ENCODE results near the gene PRLH. TPM values are rescaled to one million over a fixed set of nuclear protein-coding genes. Genes with fewer than 3 reads are reported as not detected.

PRLH gene
- total and polyA plus RNA-seq, 4 donors = not detected

DNA sequence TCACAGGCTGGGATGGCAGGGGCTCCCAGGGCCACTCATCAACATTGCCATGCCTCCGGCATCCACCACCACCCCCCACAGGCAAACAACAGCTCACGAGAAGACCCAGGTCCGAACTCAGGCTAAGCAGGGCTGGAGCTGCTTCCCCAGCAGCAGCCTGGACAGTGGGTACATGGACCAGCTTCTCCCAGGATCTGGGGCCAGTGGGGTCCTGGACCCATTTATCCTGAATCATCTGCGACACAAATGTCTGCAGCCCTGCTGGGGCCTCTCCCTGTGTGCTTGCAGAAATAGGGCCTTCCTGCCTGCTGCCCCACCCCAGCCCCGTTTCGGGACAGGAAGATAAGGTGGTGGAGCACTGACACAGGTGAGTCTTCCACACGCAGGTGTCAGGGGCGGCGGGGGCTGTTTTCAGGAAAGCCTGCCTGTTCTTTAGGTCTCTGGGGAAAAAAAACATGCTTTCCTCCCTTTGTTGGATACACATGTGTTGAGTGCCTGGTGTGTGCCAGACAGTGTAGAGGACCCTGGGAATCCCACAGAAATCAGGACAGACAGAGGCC is 4.5 kb downstream of the PRLH start:
- H3K27ac ChIP-seq (ENCODE audit: low read depth in 1 of 2, low read length in 2 of 2) = no peak overlapping the region
- peaks cover 0 to 4% (median 0%) of the 10 kb centered on the region in 4 donors for H3K36me3 ChIP-seq (ENCODE audit: control insufficient read depth in 4 of 4, insufficient read depth in 3 of 4, low read depth in 1 of 4, low read length in 3 of 4)
- no peaks in the 10 kb centered on the region for H3K9me3 ChIP-seq (ENCODE audit: control insufficient read depth in 4 of 4, low read length in 3 of 4)
- no peak overlapping the region for H3K4me3 ChIP-seq (ENCODE audit: low read depth in 1 of 3, low read length in 3 of 3)
- TF ChIP-seq SP1 (IDR thresholded peaks at IDR 0.05) (no peak), TAF1 (conservative IDR thresholded peaks at IDR 0.05) (no peak), JUND (IDR thresholded peaks at IDR 0.05) (no peak), EGR1 (IDR thresholded peaks at IDR 0.05; ENCODE audit: low read depth in 2 of 2) (no peak), FOXA1 (IDR thresholded peaks at IDR 0.05) (no peak), HNF4G (IDR thresholded peaks at IDR 0.05) (no peak)
- H3K9ac ChIP-seq (ENCODE audit: low read depth in 1 of 2, low read length in 2 of 2) = no peak overlapping the region
- DNase-seq (ENCODE audit: low spot score) = no peak
- no peaks in the 10 kb centered on the region for H3K27me3 ChIP-seq (ENCODE audit: control insufficient read depth in 4 of 4, insufficient read depth in 4 of 4, low read length in 3 of 4)
- 89% methylated on average over 9 of the region's 9 CpGs for WGBS
- peaks cover 7 to 31% (median 15%) of the 10 kb centered on the region in 4 donors for H3K4me1 ChIP-seq (ENCODE audit: control insufficient read depth in 4 of 4, insufficient read depth in 4 of 4, low read length in 3 of 4)

DNA sequence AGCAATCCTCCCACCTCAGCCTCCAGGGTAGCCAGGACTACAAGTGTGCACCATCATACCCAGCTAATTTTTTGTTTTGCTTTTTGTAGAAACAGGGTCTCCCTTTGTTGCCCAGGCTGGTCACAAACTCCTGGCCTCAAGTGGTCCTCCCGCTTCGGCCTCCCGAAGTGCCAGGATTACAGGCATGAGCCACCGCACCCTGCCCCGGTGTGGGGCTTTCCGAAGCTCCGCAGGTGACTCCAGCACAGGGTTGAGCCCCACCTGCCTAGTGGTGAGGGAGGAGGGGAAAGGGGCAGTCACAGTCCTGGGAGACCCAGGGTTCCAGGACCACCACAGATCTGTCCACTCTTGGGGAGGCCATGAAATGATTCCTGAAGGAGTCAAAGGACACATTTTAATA is 5.2 kb downstream of the PRLH start:
- H3K9ac ChIP-seq (ENCODE audit: low read depth in 1 of 2, low read length in 2 of 2) = peak overlapping the region in 1 of 2 donors; percentile 48
- H3K4me1 ChIP-seq (ENCODE audit: control insufficient read depth in 4 of 4, insufficient read depth in 4 of 4, low read length in 3 of 4) = peaks cover 7 to 27% (median 14%) of the 10 kb centered on the region in 4 donors
- no peak for TF ChIP-seq YY1 (IDR thresholded peaks at IDR 0.05)
- no peak for TF ChIP-seq FOXA1 (IDR thresholded peaks at IDR 0.05)
- H3K9me3 ChIP-seq (ENCODE audit: control insufficient read depth in 4 of 4, low read length in 3 of 4) = no peaks in the 10 kb centered on the region
- no peak for DNase-seq (ENCODE audit: low spot score)
- H3K27me3 ChIP-seq (ENCODE audit: control insufficient read depth in 4 of 4, insufficient read depth in 4 of 4, low read length in 3 of 4) = no peaks in the 10 kb centered on the region
- peaks cover under 1 to 4% (median 2%) of the 10 kb centered on the region in 4 donors for H3K36me3 ChIP-seq (ENCODE audit: control insufficient read depth in 4 of 4, insufficient read depth in 3 of 4, low read depth in 1 of 4, low read length in 3 of 4)
- H3K27ac ChIP-seq (ENCODE audit: low read depth in 1 of 2, low read length in 2 of 2) = no peak overlapping the region
- 93% methylated on average over 7 of the region's 7 CpGs for WGBS
- no peak overlapping the region for H3K4me3 ChIP-seq (ENCODE audit: low read depth in 1 of 3, low read length in 3 of 3)

DNA sequence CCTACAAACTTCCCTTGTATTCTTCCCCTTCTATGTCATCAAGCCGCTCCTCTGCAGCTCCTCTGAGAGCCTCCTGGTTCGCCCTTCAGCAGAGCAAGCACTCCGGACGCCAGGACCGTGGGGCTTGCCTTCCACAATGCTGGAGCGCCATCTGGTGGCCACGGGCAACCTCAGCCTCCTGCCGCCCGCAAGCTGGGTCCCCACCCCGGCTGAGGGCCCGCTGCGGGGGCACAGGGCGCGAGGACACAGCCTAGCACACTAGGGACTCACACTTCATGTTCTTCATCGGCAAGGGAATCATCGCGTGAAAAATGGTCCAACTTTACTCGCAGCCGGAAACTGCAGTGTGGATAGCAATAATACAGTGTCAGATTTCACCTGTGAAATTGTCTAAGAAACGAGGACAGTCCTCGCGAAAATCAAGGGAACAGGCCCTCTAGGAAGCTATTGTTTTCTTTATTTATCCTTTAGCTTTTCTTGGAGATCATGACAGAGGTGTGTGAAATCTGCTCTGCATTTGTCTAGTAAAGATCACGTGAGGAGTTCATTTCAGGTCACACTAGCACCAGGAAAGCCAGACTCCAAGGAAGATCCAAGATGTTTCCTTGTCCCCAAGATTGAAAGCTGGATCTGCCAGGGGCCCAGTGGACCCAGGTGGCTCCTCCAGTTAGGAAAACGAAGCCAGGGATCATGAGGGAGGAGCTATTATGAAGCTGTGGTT is 5.8 kb downstream of the PRLH start:
- TF ChIP-seq RXRA (IDR thresholded peaks at IDR 0.05) = peak; percentile 6 to 43
- TF ChIP-seq, protein P1, sequence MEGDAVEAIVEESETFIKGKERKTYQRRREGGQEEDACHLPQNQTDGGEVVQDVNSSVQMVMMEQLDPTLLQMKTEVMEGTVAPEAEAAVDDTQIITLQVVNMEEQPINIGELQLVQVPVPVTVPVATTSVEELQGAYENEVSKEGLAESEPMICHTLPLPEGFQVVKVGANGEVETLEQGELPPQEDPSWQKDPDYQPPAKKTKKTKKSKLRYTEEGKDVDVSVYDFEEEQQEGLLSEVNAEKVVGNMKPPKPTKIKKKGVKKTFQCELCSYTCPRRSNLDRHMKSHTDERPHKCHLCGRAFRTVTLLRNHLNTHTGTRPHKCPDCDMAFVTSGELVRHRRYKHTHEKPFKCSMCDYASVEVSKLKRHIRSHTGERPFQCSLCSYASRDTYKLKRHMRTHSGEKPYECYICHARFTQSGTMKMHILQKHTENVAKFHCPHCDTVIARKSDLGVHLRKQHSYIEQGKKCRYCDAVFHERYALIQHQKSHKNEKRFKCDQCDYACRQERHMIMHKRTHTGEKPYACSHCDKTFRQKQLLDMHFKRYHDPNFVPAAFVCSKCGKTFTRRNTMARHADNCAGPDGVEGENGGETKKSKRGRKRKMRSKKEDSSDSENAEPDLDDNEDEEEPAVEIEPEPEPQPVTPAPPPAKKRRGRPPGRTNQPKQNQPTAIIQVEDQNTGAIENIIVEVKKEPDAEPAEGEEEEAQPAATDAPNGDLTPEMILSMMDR (IDR thresholded peaks at IDR 0.05; ENCODE audit: low read depth, low read length, missing input control) = peak; percentile 94
- TF ChIP-seq YY1 (IDR thresholded peaks at IDR 0.05) = no peak
- TF ChIP-seq, protein P2, sequence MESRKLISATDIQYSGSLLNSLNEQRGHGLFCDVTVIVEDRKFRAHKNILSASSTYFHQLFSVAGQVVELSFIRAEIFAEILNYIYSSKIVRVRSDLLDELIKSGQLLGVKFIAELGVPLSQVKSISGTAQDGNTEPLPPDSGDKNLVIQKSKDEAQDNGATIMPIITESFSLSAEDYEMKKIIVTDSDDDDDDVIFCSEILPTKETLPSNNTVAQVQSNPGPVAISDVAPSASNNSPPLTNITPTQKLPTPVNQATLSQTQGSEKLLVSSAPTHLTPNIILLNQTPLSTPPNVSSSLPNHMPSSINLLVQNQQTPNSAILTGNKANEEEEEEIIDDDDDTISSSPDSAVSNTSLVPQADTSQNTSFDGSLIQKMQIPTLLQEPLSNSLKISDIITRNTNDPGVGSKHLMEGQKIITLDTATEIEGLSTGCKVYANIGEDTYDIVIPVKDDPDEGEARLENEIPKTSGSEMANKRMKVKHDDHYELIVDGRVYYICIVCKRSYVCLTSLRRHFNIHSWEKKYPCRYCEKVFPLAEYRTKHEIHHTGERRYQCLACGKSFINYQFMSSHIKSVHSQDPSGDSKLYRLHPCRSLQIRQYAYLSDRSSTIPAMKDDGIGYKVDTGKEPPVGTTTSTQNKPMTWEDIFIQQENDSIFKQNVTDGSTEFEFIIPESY (IDR thresholded peaks at IDR 0.05) = no peak
- no peak for TF ChIP-seq FOXA1 (IDR thresholded peaks at IDR 0.05)
- peak; percentile 99 to 100 for TF ChIP-seq RAD21 (IDR thresholded peaks at IDR 0.05)
- TF ChIP-seq, protein P3, sequence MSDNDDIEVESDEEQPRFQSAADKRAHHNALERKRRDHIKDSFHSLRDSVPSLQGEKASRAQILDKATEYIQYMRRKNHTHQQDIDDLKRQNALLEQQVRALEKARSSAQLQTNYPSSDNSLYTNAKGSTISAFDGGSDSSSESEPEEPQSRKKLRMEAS (IDR thresholded peaks at IDR 0.05) = no peak
- DNase-seq (ENCODE audit: low spot score) = peak; percentile 85
- H3K9ac ChIP-seq (ENCODE audit: low read depth in 1 of 2, low read length in 2 of 2) = peak overlapping the region in 1 of 2 donors; percentile 48
- H3K4me3 ChIP-seq (ENCODE audit: low read depth in 1 of 3, low read length in 3 of 3) = no peak overlapping the region
- 8% methylated on average over 24 of the region's 24 CpGs for WGBS
- peaks cover 6 to 21% (median 13%) of the 10 kb centered on the region in 4 donors for H3K4me1 ChIP-seq (ENCODE audit: control insufficient read depth in 4 of 4, insufficient read depth in 4 of 4, low read length in 3 of 4)
- H3K9me3 ChIP-seq (ENCODE audit: control insufficient read depth in 4 of 4, low read length in 3 of 4) = no peaks in the 10 kb centered on the region
- peak overlapping the region; percentile 45 to 74 for H3K27ac ChIP-seq (ENCODE audit: low read depth in 1 of 2, low read length in 2 of 2)
- no peaks in the 10 kb centered on the region for H3K27me3 ChIP-seq (ENCODE audit: control insufficient read depth in 4 of 4, insufficient read depth in 4 of 4, low read length in 3 of 4)
- H3K36me3 ChIP-seq (ENCODE audit: control insufficient read depth in 4 of 4, insufficient read depth in 3 of 4, low read depth in 1 of 4, low read length in 3 of 4) = peaks cover 3 to 9% (median 7%) of the 10 kb centered on the region in 4 donors

Data from liver (tissue), 9 donors.